HepG2 (cell line): ENCODE results near the gene HBQ1. TPM values are rescaled to one million over a fixed set of nuclear protein-coding genes. Genes with fewer than 3 reads are reported as not detected.

ENCODE experiments used
- ATAC-seq: fragments of 200-7000 bp; cut with Tn5 transposase; 3 replicates; pipeline ENCODE4 v1.9.1; 2020; ENCODE audit warnings: mild to moderate bottlenecking, moderate library complexity
- BruUV-seq: library from RNA; stranded (reverse); fragments of 400-500 nt; replicated peaks from 2 replicates; lab custom pipeline; 2021; lab: Mats Ljungman, UMichigan
- CTCF ChIA-PET: fragments of 300-600 bp; formaldehyde crosslinking; extraction: SDS; loops from one replicate; lab custom pipeline; 2021; ENCODE audit warnings: low total read pairs, inconsistent platforms, low intra/inter-chr PET ratio; lab: Yijun Ruan, JAX
- POLR2A ChIA-PET: fragments of 350-600 bp; sonication (Branson Sonifier 250); formaldehyde crosslinking; loops from one replicate; lab custom pipeline; 2020; ENCODE audit warnings: antibody characterized with exemption, inconsistent platforms; lab: Yijun Ruan, JAX
- DNase-seq: peaks from one replicate; pipeline ENCODE4 v3.0.0-alpha.2; 2015; ENCODE audit warnings: low spot score
- FAIRE-seq: peaks from 3 replicates; lab custom pipeline; 2011; peaks lifted over from hg19 to GRCh38; lab: Jason Lieb, UNC
- H2AFZ ChIP-seq: one replicate; pipeline ENCODE4 v1.6.1; 2011; ENCODE audit warnings: low read length, inconsistent platforms
- H3K27ac ChIP-seq: fragments of 300-600 bp; 3 replicates; pipeline ENCODE4 v1.8.0; 2011; ENCODE audit warnings: mixed run types, mild to moderate bottlenecking, mixed read lengths, low read length, inconsistent platforms; ENCODE audit not compliant: insufficient read depth; ENCODE audit errors: extremely low read length
- H3K27me3 ChIP-seq, 2 experiments: fragments of 200-600 bp in 1 of 2; 2 replicates in 1 of 2; 3 replicates in 1 of 2; pipeline versions ENCODE4 v1.6.0 to v1.8.0; 2011; ENCODE audit warnings: low read length in 2 of 2, mild to moderate bottlenecking in 2 of 2, moderate library complexity in 2 of 2, inconsistent platforms in 1 of 2; ENCODE audit not compliant: insufficient read depth in 2 of 2, control insufficient read depth in 1 of 2
- H3K36me3 ChIP-seq, 2 experiments: fragments of 200-600 bp in 1 of 2; replicated peaks in 1 of 2; 2 replicates in 1 of 2; 3 replicates in 1 of 2; pipeline versions ENCODE4 v1.5.1 to v1.8.0; 2011; ENCODE audit warnings: low read length in 2 of 2, inconsistent platforms in 1 of 2; ENCODE audit not compliant: insufficient read depth in 2 of 2, control insufficient read depth in 1 of 2
- H3K4me1 ChIP-seq: 2 replicates; pipeline ENCODE4 v1.5.1; 2012; ENCODE audit warnings: low read length, inconsistent platforms; ENCODE audit not compliant: insufficient read depth
- H3K4me2 ChIP-seq: 2 replicates; pipeline ENCODE4 v1.6.0; 2011; ENCODE audit warnings: low read depth, low read length, inconsistent platforms
- H3K4me3 ChIP-seq, 3 experiments: fragments of 200-600 bp in 1 of 3; sonication (generic), shearing (Covaris generic) in 1 of 3; replicated peaks in 1 of 3; 2 replicates each; pipeline ENCODE4 v1.5.1; 2011 to 2016; ENCODE audit warnings: low read length in 3 of 3, inconsistent platforms in 2 of 3, low read depth in 2 of 3, mild to moderate bottlenecking in 2 of 3, control low read depth in 1 of 3, mixed read lengths in 1 of 3; ENCODE audit not compliant: insufficient read depth in 1 of 3
- H3K79me2 ChIP-seq: one replicate; pipeline ENCODE4 v1.6.1; 2011; ENCODE audit warnings: low read length, inconsistent platforms; ENCODE audit not compliant: insufficient read depth
- H3K9ac ChIP-seq: 2 replicates; pipeline ENCODE4 v1.6.0; 2011; ENCODE audit warnings: mild to moderate bottlenecking, low read depth, low read length, inconsistent platforms; ENCODE audit not compliant: insufficient read depth
- H3K9me3 ChIP-seq: 2 replicates; pipeline ENCODE4 v1.5.1; 2012; ENCODE audit warnings: mild to moderate bottlenecking, low read length
- H4K20me1 ChIP-seq: 2 replicates; pipeline ENCODE4 v1.6.0; 2011; ENCODE audit warnings: inconsistent platforms, mild to moderate bottlenecking, low read length, moderate library complexity; ENCODE audit not compliant: insufficient read depth
- EED ChIP-seq: sonication (generic); formaldehyde crosslinking; IDR thresholded peaks from 2 replicates; pipeline ENCODE4 v1.5.0; 2020; ENCODE audit warnings: mild to moderate bottlenecking, missing genetic modification reagents
- RXRA ChIP-seq: sonication (generic); formaldehyde crosslinking; IDR thresholded peaks from 2 replicates; pipeline ENCODE4 v1.5.1; 2020; ENCODE audit warnings: missing genetic modification reagents
- SOX13 ChIP-seq, 3 experiments: fragments of 450-650 bp in 1 of 3; sonication (generic) in 1 of 3; formaldehyde crosslinking in 1 of 3; IDR thresholded peaks in 2 of 3; conservative IDR thresholded peaks in 1 of 3; 2 replicates each; pipeline versions ENCODE4 v1.5.0 to v1.6.1; 2016 to 2020; ENCODE audit warnings: antibody characterized with exemption in 1 of 3, mild to moderate bottlenecking in 1 of 3, missing compliant biosample characterization in 1 of 3, missing genetic modification reagents in 1 of 3, moderate library complexity in 1 of 3
- ZMYM2 ChIP-seq: sonication (generic); formaldehyde crosslinking; IDR thresholded peaks from 2 replicates; pipeline ENCODE4 v1.8.0; 2022; ENCODE audit warnings: mild to moderate bottlenecking, missing genetic modification reagents
- ZNF775 ChIP-seq: sonication (generic); formaldehyde crosslinking; IDR thresholded peaks from 2 replicates; pipeline ENCODE4 v1.4.0; 2020; ENCODE audit warnings: missing genetic modification reagents, mild to moderate bottlenecking, moderate library complexity, borderline replicate concordance
- WGBS: methylation state at CpG from one replicate; pipeline ENCODE4 v1.1.6; 2017; ENCODE audit warnings: low lambda C conversion rate; 5-methylcytosine and 5-hydroxymethylcytosine counted together
- in situ Hi-C: cut with HindIII; loops from 2 replicates; pipeline ENCODE4 v1.10.0; 2017; ENCODE audit warnings: low pct_unique_long_range_greater_than_20kb; ENCODE audit not compliant: extremely low pct_ligation_motif_present
- intact Hi-C: fragments of 100-400 bp; cut with micrococcal nuclease; formaldehyde crosslinking; loops from one replicate; pipeline ENCODE4 v1.10.0; 2022; ENCODE audit not compliant: unreplicated experiment
- polyA plus RNA-seq, 8 experiments: library from polyadenylated mRNA; depleted of rRNA in 3 of 8; stranded (reverse) in 7 of 8; unstranded in 1 of 8; fragments of >200 nt; fragmentation: Illumina TruSeq in 4 of 8; extraction: Trizol in 4 of 8; gene quantifications; 2 replicates each; pipeline versions ENCODE4 v1.2.1 to v1.2.3, GENCODE V29; 2011 to 2016; ENCODE audit warnings: low read depth in 4 of 8, missing spikeins in 1 of 8, mixed read lengths in 1 of 8; ENCODE audit not compliant: insufficient read depth in 1 of 8
- total RNA-seq, 5 experiments: library from RNA; depleted of rRNA; stranded (reverse); fragments of >200 nt; fragmentation: Illumina TruSeq; extraction: Trizol; gene quantifications; 2 replicates each; pipeline ENCODE4 v1.2.3, GENCODE V29; 2016; ENCODE audit warnings: low read depth in 1 of 5
- TF ChIP-seq, protein P1 (sequence below): sonication (generic); formaldehyde crosslinking; IDR thresholded peaks from 2 replicates; pipeline ENCODE4 v1.4.0; 2020; ENCODE audit warnings: missing genetic modification reagents

HBQ1 gene
- total and polyA plus RNA-seq, 2 of the 13 experiments (the other 11 are each of a cell fraction or from before 2014, with no cell fraction given): 4.9 to 7.4 TPM

DNA sequence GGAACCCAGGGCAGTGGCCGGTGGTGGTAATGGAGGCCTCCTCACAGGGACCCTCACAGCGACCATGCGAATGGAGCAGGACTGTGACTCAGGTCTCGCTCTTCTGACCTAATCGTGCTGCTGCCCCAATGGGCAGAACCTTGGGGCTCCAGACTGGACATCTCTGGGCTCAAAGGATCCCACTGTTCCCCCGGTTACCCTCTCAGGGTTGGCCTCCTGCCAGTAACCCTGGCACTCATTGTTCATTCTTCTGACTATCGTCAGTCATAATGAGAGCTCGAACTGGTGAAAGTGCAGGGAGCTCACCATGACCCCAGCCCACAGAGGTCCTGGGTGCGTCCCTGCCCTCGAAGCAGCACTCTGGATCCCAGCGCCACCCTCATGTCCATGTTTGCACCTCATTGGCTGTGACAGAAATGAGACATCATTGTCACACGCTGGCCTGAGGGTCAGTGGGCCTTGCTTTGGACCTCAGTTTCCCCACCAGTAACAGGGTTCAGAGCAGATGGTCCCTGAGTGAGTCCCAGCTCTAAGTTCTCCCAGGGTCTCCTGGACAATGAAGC, 37.8 kb upstream of the HBQ1 start:
- BruUV-seq: no TSS peak
- CTCF ChIA-PET: no interaction called here
- DNase-seq (peak; percentile 52), FAIRE-seq (no peak), ATAC-seq (peak; percentile 27)
- peaks cover 42% of the 10 kb centered on the region for H3K4me1 ChIP-seq
- TF ChIP-seq EED (no peak), RXRA (0 out of 2 replicates have a peak, but pooled peaks have one; percentile 19), SOX13 (IDR thresholded peaks at IDR 0.05) (no peak), SOX13 (CRISPR knock-in tag; conservative IDR thresholded peaks at IDR 0.05 in 1 of 2, IDR thresholded peaks at IDR 0.05 in 1 of 2) (peak in 1 of 2 experiments; percentile 36; a peak in 2 of 4 replicates), ZMYM2 (CRISPR knock-in tag) (0 out of 2 replicates have a peak, but pooled peaks have one; percentile 39), ZNF775 (no peak)
- TF ChIP-seq, protein P1, sequence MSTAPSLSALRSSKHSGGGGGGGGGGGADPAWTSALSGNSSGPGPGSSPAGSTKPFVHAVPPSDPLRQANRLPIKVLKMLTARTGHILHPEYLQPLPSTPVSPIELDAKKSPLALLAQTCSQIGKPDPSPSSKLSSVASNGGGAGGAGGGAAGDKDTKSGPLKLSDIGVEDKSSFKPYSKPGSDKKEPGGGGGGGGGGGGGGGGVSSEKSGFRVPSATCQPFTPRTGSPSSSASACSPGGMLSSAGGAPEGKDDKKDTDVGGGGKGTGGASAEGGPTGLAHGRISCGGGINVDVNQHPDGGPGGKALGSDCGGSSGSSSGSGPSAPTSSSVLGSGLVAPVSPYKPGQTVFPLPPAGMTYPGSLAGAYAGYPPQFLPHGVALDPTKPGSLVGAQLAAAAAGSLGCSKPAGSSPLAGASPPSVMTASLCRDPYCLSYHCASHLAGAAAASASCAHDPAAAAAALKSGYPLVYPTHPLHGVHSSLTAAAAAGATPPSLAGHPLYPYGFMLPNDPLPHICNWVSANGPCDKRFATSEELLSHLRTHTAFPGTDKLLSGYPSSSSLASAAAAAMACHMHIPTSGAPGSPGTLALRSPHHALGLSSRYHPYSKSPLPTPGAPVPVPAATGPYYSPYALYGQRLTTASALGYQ (CRISPR knock-in tag): no peak
- H3K27me3 ChIP-seq: peaks cover 0 to 4% of the 10 kb centered on the region in 2 experiments; a peak in 1 of 5 replicates
- H2AFZ ChIP-seq: no peak overlapping the region
- H3K27ac ChIP-seq: no peak overlapping the region
- intact Hi-C loops: no loop called here
- in situ Hi-C loops: no loop called here
- H3K9me3 ChIP-seq: no peaks in the 10 kb centered on the region
- H3K79me2 ChIP-seq: peaks cover 4% of the 10 kb centered on the region
- H3K4me2 ChIP-seq: peak overlapping the region; percentile 75
- H3K4me3 ChIP-seq: peak overlapping the region in 1 of 3 experiments; percentile 49; a peak in 2 of 6 replicates
- H4K20me1 ChIP-seq: no peaks in the 10 kb centered on the region
- H3K9ac ChIP-seq: 0 out of 2 replicates have a peak overlapping the region, but pooled peaks have one; percentile 43
- H3K36me3 ChIP-seq: no peaks in the 10 kb centered on the region
- POLR2A ChIA-PET: no interaction called here
- 13% methylated on average over 4 of the region's 12 CpGs for WGBS
